ENCODE results near the gene KLHL42.
A peak's percentile ranks its signal among the peaks of the same experiment; 100 is the strongest.

Gene KLHL42

GRCh38 chr12:27817766-27818165 lies 37.7 kb downstream of the KLHL42 start:
- WGBS, 2 donors (ENCODE audit: extremely low coverage in 2 of 2, insufficient read length in 2 of 2, insufficient replicate concordance in 1 of 2): no CpG with 5 or more reads among the region's 4 CpGs
- no peak overlapping the region for H3K23ac ChIP-seq (ENCODE audit: low read depth, low read length, poor library complexity)

GRCh38 chr12:27818401-27818918 lies 38.4 kb downstream of the KLHL42 start:
- Histone ChIP-seq H3K14ac (ENCODE audit: low read length) (no peak overlapping the region), H2BK15ac (ENCODE audit: low read length) (no peak overlapping the region), H2AK5ac (ENCODE audit: low read depth, low read length) (no peak overlapping the region), H2AFZ (ENCODE audit: low read length) (no peak overlapping the region), H3K27ac (replicated peaks; ENCODE audit: low read length) (no peak overlapping the region), H3K4ac (ENCODE audit: low read length) (no peak overlapping the region), H2BK120ac (ENCODE audit: low read depth, low read length) (no peak overlapping the region), H3K4me1 (ENCODE audit: control insufficient read depth in 2 of 2, insufficient read depth in 1 of 2, low read depth in 1 of 2, low read length in 2 of 2) (peaks cover 0 to 1% of the 10 kb centered on the region in 2 donors), H3K27me3 (ENCODE audit: control insufficient read depth in 3 of 3, insufficient read depth in 3 of 3, low read depth in 1 of 3, low read length in 3 of 3) (no peaks in the 10 kb centered on the region), H3K36me3 (replicated peaks in 1 of 2; ENCODE audit: control insufficient read depth in 2 of 2, insufficient read depth in 2 of 2, low read length in 2 of 2) (no peaks in the 10 kb centered on the region), H3K9me3 (replicated peaks in 1 of 2; ENCODE audit: control insufficient read depth in 2 of 2, insufficient read depth in 1 of 2, low read depth in 1 of 2, low read length in 2 of 2) (peaks cover 0 to 3% of the 10 kb centered on the region in 2 donors), H2BK5ac (ENCODE audit: low read length) (no peak overlapping the region), H2BK12ac (ENCODE audit: low read length) (no peak overlapping the region), H3K18ac (ENCODE audit: low read length) (no peak overlapping the region), H3K79me1 (ENCODE audit: low read depth, low read length) (no peaks in the 10 kb centered on the region), H4K91ac (ENCODE audit: low read depth, low read length, poor library complexity) (no peak overlapping the region), H3K9ac (ENCODE audit: low read depth, low read length, poor library complexity) (no peak overlapping the region), H3K4me3 (ENCODE audit: low read length in 2 of 2) (no peak overlapping the region), H3K23ac (ENCODE audit: low read depth, low read length, poor library complexity) (no peak overlapping the region), H4K8ac (ENCODE audit: low read depth, low read length) (no peak overlapping the region), H3K4me2 (ENCODE audit: insufficient read depth, low read length, poor library complexity, severe bottlenecking) (no peak overlapping the region)
- no peak for DNase-seq (ENCODE audit: low spot score)
- WGBS, 2 donors (ENCODE audit: extremely low coverage in 2 of 2, insufficient read length in 2 of 2, insufficient replicate concordance in 1 of 2): no CpG with 5 or more reads among the region's 7 CpGs

More at GRCh38 chr12:27817766-27818165, 37.7 kb downstream of the KLHL42 start:
- Histone ChIP-seq H2BK5ac (ENCODE audit: low read length) (no peak overlapping the region), H3K14ac (ENCODE audit: low read length) (no peak overlapping the region), H3K36me3 (replicated peaks in 1 of 2; ENCODE audit: control insufficient read depth in 2 of 2, insufficient read depth in 2 of 2, low read length in 2 of 2) (no peaks in the 10 kb centered on the region), H2BK120ac (ENCODE audit: low read depth, low read length) (no peak overlapping the region), H3K18ac (ENCODE audit: low read length) (no peak overlapping the region), H3K9me3 (replicated peaks in 1 of 2; ENCODE audit: control insufficient read depth in 2 of 2, insufficient read depth in 1 of 2, low read depth in 1 of 2, low read length in 2 of 2) (peaks cover 0 to 3% of the 10 kb centered on the region in 2 donors), H4K91ac (ENCODE audit: low read depth, low read length, poor library complexity) (no peak overlapping the region), H3K79me1 (ENCODE audit: low read depth, low read length) (no peaks in the 10 kb centered on the region), H3K4me2 (ENCODE audit: insufficient read depth, low read length, poor library complexity, severe bottlenecking) (no peak overlapping the region), H4K8ac (ENCODE audit: low read depth, low read length) (no peak overlapping the region), H2AFZ (ENCODE audit: low read length) (no peak overlapping the region), H3K4ac (ENCODE audit: low read length) (no peak overlapping the region), H2BK12ac (ENCODE audit: low read length) (no peak overlapping the region), H3K4me3 (ENCODE audit: low read length in 2 of 2) (no peak overlapping the region), H2AK5ac (ENCODE audit: low read depth, low read length) (no peak overlapping the region), H3K4me1 (ENCODE audit: control insufficient read depth in 2 of 2, insufficient read depth in 1 of 2, low read depth in 1 of 2, low read length in 2 of 2) (peaks cover 0 to 1% of the 10 kb centered on the region in 2 donors), H3K9ac (ENCODE audit: low read depth, low read length, poor library complexity) (no peak overlapping the region), H3K27ac (replicated peaks; ENCODE audit: low read length) (no peak overlapping the region), H3K27me3 (ENCODE audit: control insufficient read depth in 3 of 3, insufficient read depth in 3 of 3, low read depth in 1 of 3, low read length in 3 of 3) (no peaks in the 10 kb centered on the region), H2BK15ac (ENCODE audit: low read length) (no peak overlapping the region)
- no peak for DNase-seq (ENCODE audit: low spot score)

- Histone ChIP-seq H3K18ac (ENCODE audit: low read length) (no peak overlapping the region), H3K14ac (ENCODE audit: low read length) (no peak overlapping the region), H3K36me3 (replicated peaks in 1 of 2; ENCODE audit: control insufficient read depth in 2 of 2, insufficient read depth in 2 of 2, low read length in 2 of 2) (no peaks in the 10 kb centered on the region), H2BK12ac (ENCODE audit: low read length) (no peak overlapping the region), H4K8ac (ENCODE audit: low read depth, low read length) (no peak overlapping the region), H4K91ac (ENCODE audit: low read depth, low read length, poor library complexity) (no peak overlapping the region), H2AK5ac (ENCODE audit: low read depth, low read length) (no peak overlapping the region), H2BK5ac (ENCODE audit: low read length) (no peak overlapping the region), H3K27ac (replicated peaks; ENCODE audit: low read length) (no peak overlapping the region), H2AFZ (ENCODE audit: low read length) (no peak overlapping the region), H3K79me1 (ENCODE audit: low read depth, low read length) (no peaks in the 10 kb centered on the region), H3K4me1 (ENCODE audit: control insufficient read depth in 2 of 2, insufficient read depth in 1 of 2, low read depth in 1 of 2, low read length in 2 of 2) (peaks cover 0 to 3% of the 10 kb centered on the region in 2 donors), H3K27me3 (ENCODE audit: control insufficient read depth in 3 of 3, insufficient read depth in 3 of 3, low read depth in 1 of 3, low read length in 3 of 3) (no peaks in the 10 kb centered on the region), H3K9ac (ENCODE audit: low read depth, low read length, poor library complexity) (no peak overlapping the region), H3K9me3 (replicated peaks in 1 of 2; ENCODE audit: control insufficient read depth in 2 of 2, insufficient read depth in 1 of 2, low read depth in 1 of 2, low read length in 2 of 2) (peaks cover 0 to 3% of the 10 kb centered on the region in 2 donors), H3K4me3 (ENCODE audit: low read length in 2 of 2) (no peak overlapping the region), H2BK15ac (ENCODE audit: low read length) (no peak overlapping the region), H2BK120ac (ENCODE audit: low read depth, low read length) (no peak overlapping the region), H3K4me2 (ENCODE audit: insufficient read depth, low read length, poor library complexity, severe bottlenecking) (no peak overlapping the region), H3K4ac (ENCODE audit: low read length) (no peak overlapping the region), H3K23ac (ENCODE audit: low read depth, low read length, poor library complexity) (no peak overlapping the region)
- no peak for DNase-seq (ENCODE audit: low spot score)
- no CpG with 5 or more reads among the region's 5 CpGs for WGBS, 2 donors (ENCODE audit: extremely low coverage in 2 of 2, insufficient read length in 2 of 2, insufficient replicate concordance in 1 of 2)
These were observed 40.5 kb downstream of the KLHL42 start for GRCh38 chr12:27820564-27820963.

- WGBS, 2 donors (ENCODE audit: extremely low coverage in 2 of 2, insufficient read length in 2 of 2, insufficient replicate concordance in 1 of 2): no CpG with 5 or more reads among the region's 7 CpGs
- Histone ChIP-seq H3K18ac (ENCODE audit: low read length) (peak overlapping the region; percentile 34), H2AFZ (ENCODE audit: low read length) (peak overlapping the region; percentile 82), H3K14ac (ENCODE audit: low read length) (no peak overlapping the region), H3K79me1 (ENCODE audit: low read depth, low read length) (no peaks in the 10 kb centered on the region), H4K8ac (ENCODE audit: low read depth, low read length) (no peak overlapping the region), H3K9me3 (replicated peaks in 1 of 2; ENCODE audit: control insufficient read depth in 2 of 2, insufficient read depth in 1 of 2, low read depth in 1 of 2, low read length in 2 of 2) (peaks cover 0 to 3% of the 10 kb centered on the region in 2 donors), H2AK5ac (ENCODE audit: low read depth, low read length) (no peak overlapping the region), H3K27me3 (ENCODE audit: control insufficient read depth in 3 of 3, insufficient read depth in 3 of 3, low read depth in 1 of 3, low read length in 3 of 3) (no peaks in the 10 kb centered on the region), H2BK15ac (ENCODE audit: low read length) (no peak overlapping the region), H2BK5ac (ENCODE audit: low read length) (no peak overlapping the region), H3K4me1 (ENCODE audit: control insufficient read depth in 2 of 2, insufficient read depth in 1 of 2, low read depth in 1 of 2, low read length in 2 of 2) (peaks cover 0 to 3% of the 10 kb centered on the region in 2 donors), H3K23ac (ENCODE audit: low read depth, low read length, poor library complexity) (no peak overlapping the region), H3K4ac (ENCODE audit: low read length) (no peak overlapping the region), H3K4me2 (ENCODE audit: insufficient read depth, low read length, poor library complexity, severe bottlenecking) (no peak overlapping the region), H3K27ac (replicated peaks; ENCODE audit: low read length) (no peak overlapping the region), H3K4me3 (ENCODE audit: low read length in 2 of 2) (no peak overlapping the region), H4K91ac (ENCODE audit: low read depth, low read length, poor library complexity) (no peak overlapping the region), H2BK12ac (ENCODE audit: low read length) (no peak overlapping the region), H3K9ac (ENCODE audit: low read depth, low read length, poor library complexity) (no peak overlapping the region), H3K36me3 (replicated peaks in 1 of 2; ENCODE audit: control insufficient read depth in 2 of 2, insufficient read depth in 2 of 2, low read length in 2 of 2) (no peaks in the 10 kb centered on the region), H2BK120ac (ENCODE audit: low read depth, low read length) (no peak overlapping the region)
- DNase-seq (ENCODE audit: low spot score): peak; percentile 57
These were observed 41.4 kb downstream of the KLHL42 start for GRCh38 chr12:27821259-27821973.

Measured in neuronal stem cell (in vitro differentiated cells).